GM18870 (cell line): Measurements from ENCODE around the gene STXBP1.

Experiments
- ATAC-seq: cut with Tn5 transposase; IDR thresholded peaks from one replicate; pipeline ENCODE4 v1.9.1; 2021; ENCODE audit warnings: moderate library complexity; ENCODE audit not compliant: unreplicated experiment

The STXBP1 gene

DNA sequence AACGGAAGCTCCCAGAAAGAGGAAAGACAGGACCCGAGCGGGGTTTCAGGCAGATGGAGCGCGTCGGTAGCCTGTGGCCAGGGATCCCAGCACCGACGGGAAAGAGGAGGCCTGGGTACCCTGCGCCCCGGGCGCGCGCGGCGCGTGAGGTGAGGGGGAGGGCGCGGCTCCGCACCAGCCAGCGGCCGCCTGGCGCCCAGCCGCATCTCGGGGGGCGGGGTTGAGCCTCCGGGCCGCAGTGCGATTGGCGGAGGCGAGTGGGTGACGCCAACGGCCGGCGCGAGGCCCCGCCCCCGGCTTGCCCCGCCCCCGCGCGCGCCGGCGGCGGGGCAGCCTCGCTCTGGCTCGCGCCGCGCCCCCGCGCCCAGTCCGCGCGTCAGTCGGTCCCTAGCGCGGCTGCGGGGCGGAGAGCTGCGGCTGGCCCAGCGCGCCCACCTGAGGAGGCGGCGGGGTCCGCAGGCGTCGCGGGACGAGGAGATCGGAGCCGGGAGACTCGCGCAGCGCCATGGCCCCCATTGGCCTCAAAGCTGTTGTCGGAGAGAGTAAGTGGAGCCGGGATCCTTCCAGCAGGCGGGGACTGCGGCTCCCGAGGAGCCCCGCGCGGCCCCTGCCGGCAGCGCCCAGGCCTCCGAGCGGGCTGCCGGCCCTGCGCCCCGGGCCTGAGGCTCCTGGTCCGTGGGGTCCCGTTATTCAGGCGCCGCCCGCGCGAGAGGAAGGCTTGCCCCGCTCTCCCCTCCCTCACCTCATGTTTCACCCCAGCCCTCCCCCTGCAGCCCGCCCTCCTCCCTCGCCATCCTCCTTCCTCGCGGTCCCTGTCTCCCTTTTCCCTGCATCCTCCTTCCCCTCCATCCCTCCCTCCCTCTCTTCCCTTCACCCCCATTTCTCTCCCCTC is at the start of gene STXBP1:
STXBP1 (plus strand) TSS at position 379 of the 892 bp plus-strand sequence; CDS start at position 506, 127 bp downstream.
- ATAC-seq = no peak

DNA sequence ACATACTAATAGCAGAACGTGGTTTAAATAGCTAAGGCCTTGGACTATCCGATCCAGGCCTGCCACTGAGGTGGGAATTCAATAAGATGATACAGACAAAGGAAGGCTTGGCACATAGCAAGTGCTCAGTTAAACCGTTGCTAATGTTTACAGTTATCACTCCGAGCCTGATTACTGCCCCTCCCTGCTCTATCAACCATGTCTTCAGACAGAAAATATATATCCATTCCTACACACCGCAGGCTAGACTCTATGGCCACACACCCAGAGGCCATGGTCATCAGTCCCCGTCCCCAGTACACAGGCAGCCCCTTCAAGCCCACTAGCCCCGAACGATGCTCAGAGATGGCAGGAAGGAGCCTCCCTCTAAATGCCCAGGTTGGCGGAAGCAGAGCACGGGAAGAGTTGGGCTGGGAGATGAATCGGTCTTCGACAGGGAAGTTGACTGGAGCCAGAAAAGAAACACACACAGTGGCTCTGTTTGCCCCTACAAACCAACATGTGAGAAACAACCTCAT is 49.7 kb upstream of the STXBP1 start:
- no peak for ATAC-seq

DNA sequence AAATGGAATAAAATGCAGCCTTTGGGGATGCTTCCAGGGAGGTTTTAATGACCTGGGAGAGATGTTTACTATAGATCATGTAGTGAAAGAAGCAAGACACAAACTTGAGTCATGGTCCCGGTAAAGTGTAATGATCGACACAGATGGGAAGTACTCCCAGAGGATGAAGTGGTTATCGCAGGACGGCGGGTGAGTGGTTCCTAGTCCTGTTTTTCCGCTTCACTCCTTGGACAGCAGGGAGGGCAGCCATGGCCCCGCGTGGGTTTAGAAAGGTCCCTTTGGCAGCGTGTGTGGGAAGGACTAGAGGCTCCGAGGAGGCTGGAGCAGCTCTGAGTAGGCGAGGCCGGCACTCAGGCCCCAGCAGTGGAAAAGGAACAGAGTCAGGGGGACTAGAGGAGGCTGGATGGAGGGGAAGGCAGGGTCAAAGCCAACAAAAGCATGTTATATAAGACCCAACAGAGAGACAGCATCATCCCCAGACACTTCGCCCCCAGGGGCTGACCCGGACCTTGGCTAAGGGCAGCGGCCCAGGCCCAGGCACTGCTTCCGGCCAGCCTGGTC is 49.2 kb upstream of the STXBP1 start:
- no peak for ATAC-seq

DNA sequence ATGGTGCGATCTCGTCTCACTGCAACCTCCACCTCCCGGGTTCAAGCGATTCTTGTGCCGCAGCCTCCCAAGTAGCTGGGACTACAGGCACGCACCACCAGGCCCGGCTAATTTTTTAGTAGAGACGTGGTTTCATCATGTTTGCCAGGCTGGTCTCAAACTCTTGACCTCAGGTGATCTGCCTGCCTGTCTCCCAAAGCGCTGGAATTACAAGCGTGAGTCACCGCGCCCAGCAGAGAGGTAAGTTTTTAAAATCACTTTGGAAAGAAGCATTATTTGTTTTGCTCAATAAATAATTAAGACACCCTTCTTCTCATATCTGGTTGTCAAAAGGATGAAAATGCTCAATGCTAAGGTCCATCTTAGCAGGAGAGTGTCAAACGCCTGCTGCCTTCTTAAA is 48.5 kb upstream of the STXBP1 start:
- no peak for ATAC-seq

DNA sequence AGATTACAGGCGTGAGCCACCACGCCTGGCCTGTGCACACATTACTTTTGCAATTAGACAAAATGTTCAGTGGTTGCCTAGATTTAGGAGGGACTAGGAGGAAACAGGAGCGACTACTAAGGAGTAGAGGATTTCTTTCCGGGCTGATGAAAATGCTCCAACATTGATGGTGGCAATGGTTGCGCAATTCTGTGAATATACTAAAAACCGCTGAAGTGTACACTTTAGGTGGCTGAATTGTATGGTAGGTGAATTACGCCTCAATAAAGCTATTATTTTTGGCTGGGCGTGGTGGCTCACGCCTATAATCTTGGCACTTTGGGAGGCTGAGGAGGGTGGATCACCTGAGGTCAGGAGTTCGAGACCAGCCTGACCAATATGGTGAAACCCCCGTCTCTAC is 46.8 kb upstream of the STXBP1 start:
- no peak for ATAC-seq

DNA sequence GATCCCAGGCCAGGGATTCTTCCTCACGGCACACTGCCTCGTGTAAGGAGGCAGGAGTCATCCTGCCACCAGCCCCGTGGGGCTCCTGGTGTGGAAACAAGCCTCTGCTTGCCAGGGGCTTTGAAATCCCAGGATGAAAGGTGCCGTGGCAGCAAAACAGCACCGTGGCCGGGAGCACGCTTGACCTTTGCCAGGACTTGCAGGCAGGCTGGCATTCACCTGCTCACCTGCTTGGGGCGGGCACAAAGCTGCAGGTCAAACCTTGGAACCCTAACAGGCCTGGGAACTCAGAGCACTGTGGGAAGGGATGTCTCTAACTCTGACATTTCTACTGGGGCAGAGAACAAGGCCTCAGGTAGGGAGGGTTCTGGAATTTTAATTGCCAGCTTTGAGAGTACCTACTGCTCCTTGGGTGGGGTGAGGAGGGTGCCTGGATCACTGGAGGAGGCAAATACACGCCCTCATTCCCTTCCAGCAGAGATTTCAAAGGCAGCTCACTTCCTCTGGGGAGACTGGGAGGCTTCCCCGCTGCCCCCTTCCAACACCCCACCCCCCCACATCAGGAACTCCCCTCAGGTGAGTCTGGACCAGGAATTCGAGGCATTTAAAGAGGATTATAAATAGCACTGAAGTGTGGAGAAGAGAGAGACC is 45.6 kb upstream of the STXBP1 start:
- no peak for ATAC-seq

DNA sequence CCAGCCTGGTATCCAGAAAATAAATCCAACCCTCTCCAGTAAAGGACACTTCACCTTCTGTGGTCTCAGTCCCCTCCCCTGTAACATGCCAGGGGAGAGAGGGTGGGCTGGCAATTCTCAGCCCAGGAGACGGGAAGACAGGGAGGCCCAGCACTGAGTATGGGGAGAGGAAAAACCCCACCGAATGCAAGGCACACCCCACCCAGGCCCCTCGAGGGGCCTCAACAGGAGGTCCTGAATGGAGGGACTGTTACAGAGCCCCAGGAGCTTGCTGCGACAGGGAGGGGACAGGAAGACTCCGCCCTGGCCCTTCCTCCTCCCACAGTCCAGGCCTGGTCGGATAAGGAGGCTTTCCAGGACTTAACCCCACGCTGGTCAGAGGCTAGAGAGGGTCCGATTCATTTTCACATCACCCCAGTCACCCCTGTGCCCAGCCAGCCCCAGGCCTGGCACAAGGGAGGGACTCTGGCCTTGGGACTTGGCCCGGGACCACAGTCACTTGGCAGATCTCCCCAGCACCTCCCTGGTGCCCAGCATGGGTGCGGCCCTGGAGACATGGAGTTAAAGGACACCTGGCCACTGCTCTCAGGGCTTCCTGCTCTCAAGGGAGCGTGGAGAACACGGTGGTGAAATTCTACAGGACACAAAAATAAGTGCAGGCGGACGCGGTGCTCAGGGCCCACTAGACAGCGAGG is 44.9 kb upstream of the STXBP1 start:
- ATAC-seq = no peak

DNA sequence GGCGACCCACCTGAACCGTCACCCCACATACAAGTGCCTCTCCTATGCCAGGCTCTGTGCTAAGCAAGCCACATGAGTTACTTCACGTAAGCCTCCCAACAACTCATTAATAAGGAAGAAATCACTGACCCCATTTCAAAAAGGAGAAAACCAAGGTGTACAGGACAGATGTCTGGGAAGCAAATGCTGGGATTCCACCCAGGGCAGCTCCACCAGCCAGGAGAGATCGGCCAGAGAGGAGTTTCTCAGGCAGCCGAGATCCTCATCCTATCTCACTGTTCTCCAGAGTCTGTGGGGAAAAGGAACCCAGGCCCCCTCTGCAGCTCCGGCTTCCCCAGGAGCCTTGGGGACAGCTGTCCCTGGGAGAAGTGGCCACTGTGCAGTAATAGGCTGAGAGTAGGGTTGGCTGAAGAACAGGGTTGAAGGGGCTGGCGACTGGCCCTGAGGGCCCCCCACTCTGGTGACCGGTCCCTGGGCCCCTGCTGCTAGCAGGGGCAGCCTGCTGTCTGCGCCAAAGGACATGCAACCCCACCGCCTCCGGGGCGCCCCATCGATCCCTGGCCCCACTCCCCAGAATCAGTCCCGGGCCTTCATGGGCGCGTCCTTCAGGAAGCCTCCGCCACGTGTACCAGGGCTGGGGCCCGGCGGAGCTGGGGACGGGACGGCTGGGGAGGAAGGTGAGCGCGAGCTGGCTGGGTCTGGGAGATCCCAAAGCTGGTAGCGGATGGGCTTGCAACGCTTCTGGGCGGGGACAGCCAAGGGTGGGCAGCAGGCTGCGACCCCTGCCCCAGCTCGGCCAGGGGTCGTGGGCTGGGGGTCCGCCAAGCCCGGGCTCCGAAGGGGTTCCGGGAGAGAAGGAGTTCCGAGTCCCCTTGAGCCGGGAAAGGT is 44.1 kb upstream of the STXBP1 start:
- no peak for ATAC-seq

DNA sequence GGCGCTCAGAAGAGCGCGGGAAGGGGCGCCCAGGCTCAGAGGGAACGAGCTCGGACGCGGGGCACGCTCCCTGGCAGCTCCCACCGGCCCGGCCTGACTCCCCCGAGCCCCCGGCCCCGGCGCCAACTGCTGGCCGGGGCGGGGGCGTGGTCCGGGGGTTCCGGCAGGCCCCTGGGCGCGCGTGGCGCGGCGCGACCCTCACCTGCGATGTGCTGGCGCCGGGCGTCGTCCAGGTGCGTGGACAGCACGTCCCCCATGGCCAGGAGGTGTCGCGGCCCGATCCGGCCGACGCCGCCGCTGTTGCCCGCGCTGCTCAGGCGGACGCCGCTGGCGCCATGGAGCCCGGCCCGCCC is 43.5 kb upstream of the STXBP1 start:
- no peak for ATAC-seq

DNA sequence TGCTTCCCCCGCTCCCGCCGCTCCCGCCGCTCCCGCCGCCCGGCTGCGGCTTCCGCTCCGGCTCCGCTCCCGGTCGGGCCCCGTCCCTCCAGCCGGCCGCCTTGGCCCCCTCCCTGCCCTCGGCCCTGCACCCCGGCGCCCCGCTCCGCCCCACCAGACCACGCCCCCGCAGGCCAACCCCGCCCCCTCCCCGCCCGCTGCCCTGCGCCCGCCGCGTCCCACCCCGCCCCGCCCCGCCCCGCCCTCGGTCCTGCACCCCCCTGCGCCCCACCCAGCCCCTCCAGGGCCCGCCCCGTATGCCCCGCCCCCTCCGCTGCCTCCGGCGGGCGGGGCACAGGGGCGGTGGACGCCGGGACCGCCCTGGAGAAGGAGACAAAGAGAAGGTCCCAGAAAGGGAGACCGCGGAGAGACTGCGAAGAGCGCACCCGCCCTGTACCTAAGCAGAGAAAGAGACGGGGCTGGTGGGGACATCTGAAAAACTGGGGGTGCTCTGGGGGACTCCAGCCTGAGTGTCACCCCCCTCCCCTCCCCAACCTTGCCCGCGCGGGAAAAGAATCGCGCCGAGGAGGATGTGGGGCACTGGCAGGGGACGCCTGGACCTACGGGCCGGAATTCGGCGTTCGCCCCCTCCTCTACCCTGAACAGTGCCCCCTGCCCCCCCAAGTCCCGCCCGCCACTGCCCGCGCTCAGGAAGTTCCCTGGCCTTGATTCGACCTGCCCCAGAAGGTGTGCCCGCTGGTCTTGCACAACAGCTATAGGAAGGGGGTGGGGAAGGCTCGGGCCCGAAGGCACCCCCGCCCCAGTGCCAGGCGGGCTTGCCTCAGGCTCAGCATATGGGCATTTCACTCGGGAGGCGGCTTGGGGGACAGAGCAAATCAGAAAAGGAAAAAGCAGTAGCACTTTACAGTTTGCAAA is 42.8 kb upstream of the STXBP1 start:
- ATAC-seq = no peak

DNA sequence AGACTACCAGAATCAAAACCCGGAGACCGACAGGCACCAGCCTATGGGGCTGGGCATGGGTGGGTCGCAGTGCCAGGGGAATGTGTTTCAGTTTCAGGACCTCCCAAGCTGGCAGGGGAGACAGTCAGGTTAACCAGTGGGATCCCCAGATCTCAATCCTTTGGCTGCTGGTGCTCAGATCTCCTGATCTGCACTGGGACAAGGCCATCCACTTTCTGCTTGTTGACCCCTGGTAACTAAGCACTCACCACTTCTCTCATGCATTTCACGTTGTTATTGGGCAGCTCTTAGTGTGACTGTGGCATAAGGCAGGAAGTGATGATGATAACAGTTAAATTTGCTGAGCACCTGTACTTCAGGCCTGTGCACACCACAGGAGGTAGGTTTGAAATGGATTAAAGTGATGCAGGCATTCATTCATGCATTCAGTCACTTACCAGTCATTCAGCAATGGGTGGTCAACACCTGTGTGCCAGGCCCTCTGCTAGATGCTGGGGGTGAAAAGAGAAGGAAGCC is 42.1 kb upstream of the STXBP1 start:
- no peak for ATAC-seq

DNA sequence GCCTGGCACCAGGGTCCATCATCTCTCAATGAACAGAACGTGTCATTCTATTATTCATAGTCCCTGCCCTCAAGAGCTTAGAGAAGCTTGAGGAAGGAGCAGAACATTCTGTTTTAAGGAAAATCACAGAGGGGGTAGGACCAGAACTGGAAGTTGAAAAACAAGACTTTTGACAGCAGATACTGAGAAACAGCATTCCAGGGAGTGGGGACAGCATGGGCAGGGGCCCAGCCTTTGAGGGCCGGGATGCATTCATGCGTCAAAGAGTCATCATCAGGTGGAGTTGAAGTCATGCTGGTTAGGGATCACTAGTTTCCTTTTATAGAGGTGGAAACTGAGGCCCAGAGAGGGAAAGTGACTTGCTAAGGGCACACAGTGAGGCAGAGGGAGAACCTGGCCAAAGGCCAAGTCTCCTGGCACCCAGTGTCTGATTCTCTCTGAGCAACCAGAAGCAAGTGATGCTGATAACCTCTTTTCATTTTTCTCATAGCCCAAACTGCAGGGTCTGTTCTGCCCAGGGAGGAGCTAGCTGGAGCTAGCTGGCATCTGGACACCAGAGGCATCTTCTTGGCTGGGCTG is 41.5 kb upstream of the STXBP1 start:
- ATAC-seq = no peak

DNA sequence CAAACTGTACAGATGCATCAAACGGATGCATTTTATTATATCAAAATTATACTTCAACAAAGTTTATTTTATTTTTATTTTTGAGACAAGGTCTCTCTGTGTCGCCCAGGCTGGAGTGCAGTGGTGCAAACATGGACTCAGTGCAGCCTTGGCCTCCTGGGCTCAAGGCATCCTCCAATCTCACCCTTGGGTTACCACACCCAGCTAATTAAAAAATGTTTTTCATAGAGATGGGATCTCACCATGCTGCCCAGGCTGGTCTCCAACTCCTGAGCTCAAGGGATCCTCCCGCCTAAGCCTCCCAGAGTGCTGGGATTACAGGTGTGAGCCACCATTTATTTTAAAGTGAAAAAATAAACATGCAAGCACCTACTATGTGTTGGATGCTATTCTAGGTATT is 40.1 kb upstream of the STXBP1 start:
- ATAC-seq = no peak

DNA sequence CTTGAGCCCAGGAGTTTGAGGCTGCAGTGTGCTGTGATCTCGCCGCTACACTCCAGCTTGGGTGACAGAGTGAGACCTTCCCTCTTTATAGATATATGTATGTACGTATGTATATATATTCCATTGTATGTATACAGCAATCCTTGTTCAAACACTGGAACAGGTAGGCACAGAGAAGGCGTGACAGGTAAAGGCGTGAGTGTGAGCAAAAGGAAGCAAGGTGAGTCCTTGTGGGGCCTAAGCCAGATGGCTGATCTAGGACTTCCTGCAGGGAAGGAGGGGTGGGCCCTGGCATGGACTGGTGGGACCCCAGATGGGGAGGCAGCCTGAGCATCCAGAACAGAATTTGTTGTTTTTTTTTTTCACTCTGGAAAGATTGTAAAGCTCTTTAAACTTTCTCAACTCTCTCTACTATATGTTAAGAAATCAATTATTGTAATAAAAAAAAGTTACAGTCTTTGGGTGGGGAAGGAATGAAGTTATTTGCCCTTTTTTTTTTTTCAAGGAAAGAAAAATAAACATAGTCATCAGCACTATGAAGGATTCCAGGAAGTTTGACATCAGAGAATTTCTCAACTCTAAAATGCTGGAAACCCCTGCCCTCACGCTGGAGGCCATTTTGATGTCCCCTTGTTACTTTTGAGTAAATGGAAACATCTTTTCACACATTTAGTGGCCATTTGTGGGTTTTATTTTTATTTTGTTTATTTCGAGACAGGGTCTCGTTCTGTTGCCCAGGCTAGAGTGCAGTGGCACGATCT is 38.9 kb upstream of the STXBP1 start:
- ATAC-seq = no peak

DNA sequence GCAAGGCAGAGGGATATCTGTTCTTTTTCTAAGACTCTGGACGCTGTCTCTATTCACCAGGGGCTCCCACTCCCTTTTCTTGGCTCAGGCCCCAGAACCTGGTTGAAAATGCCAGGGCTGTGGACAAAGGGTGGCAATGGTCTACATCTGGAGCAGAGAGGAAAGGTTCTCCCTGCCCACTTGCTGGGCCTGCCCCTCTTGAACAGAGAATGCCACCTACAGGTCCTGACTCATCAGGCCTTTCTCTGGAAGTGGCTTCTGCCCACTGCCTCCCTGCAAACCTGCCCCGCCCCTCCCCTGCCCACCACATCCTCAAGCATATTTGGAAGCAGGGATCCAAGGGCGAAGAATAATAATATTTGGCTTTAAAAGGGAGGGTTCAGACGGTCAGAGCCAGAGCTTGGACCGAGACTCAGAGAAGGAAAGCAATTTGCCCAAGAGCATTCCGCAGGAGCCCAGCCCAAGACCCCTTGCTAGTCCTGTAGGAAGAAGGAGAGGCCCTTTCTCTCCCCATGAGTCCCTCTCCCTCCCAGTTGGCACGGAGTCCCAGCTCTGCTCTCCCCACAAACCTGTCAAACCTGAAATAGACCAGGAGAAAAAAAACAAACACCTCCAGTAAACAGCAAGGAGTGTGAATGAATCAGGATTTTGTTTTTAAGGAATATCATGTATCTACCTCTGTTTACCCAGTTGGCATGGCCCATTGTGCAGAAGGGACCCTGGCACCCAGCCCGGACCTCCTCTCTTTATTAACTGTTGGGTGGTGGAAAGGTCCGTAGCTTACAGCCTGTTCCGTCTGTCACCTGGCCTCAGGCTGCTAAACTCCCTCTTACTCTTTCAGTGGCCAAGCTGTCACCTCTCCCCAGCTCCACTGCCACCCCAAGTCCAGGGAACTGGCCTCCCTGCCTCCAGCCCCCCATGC is 37.7 kb upstream of the STXBP1 start:
- ATAC-seq = no peak

DNA sequence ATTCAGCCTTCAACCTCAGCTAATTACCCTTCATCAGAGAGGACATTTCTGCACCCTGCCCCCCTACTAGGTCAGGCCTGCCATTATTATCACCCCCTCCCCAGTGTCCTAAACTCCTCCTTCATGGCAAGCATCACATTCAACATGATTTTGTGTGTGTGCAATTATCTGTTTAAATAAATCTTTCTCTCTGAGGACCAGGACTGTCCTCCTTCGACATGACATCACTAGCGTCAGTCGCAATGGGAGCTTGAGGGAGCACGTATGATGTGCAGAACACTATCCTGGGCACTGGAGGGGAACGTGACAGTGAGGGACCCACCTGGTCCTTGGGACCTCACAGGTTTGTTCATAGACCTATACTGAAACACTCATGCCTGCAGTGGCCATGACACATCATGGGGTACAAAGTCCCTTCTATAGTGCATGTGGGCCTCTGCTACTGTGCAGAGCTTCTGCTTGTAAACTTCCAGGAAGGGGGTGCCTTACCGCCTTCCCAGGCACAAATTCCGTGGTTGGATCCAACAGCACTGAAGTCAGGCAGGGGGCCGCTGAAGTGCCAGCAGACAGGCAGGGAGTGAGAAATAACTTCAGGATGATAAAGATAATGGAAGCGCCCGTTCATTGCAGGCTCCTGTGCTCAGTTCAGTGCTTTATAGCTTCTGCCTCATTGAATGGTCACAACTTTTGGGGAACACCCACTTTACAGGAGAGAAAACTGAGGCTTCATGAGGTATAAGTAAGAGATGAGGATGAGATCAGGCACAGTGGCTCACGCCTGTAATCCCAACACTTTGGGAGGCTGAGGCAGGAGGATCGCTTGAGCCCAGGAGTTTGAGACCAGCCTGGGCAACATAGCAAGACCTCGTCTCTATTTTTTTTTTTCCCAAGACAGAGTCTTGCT is 36.0 kb upstream of the STXBP1 start:
- ATAC-seq = no peak
